ENCODE results near the gene TAB2.

DNA sequence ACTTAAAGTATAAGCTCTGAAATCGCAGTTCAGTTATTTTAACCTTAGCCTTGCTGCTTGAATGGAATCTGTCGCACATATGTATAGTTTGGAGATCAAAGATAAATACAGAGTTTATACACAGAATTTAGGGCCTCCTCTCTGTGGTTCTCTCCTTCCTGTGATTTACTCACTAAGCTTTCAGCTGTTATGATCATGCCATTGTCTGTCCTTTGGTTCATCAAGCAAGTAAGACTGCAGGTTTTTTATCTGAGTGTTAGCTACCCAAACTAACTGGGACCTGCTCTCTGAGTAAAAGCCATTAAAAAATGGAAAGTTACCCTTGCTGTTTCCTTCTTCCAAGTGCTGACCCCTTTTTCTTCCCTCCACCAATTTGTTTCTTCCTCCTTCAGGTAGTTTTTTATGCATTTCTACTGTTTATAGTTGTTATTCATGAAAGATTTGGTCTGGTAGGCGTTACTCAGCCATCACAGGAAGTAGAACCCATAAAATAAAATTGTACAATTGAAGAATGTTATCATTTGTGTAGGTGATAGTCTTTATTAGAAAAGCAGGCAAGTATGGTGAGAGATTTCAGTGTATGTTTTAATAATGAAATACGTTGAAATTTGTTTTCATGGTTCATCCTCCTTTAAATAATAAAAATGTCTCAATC, 48.9 kb downstream of the TAB2 start:
- TF ChIP-seq, protein P1, sequence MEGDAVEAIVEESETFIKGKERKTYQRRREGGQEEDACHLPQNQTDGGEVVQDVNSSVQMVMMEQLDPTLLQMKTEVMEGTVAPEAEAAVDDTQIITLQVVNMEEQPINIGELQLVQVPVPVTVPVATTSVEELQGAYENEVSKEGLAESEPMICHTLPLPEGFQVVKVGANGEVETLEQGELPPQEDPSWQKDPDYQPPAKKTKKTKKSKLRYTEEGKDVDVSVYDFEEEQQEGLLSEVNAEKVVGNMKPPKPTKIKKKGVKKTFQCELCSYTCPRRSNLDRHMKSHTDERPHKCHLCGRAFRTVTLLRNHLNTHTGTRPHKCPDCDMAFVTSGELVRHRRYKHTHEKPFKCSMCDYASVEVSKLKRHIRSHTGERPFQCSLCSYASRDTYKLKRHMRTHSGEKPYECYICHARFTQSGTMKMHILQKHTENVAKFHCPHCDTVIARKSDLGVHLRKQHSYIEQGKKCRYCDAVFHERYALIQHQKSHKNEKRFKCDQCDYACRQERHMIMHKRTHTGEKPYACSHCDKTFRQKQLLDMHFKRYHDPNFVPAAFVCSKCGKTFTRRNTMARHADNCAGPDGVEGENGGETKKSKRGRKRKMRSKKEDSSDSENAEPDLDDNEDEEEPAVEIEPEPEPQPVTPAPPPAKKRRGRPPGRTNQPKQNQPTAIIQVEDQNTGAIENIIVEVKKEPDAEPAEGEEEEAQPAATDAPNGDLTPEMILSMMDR (conservative IDR thresholded peaks at IDR 0.05; ENCODE audit: low read depth, low read length): no peak
- no peak for TF ChIP-seq EZH2 (IDR thresholded peaks at IDR 0.05; ENCODE audit: low read length, unreplicated experiment)
- no peak for TF ChIP-seq EZH2phosphoT487 (IDR thresholded peaks at IDR 0.05; ENCODE audit: borderline replicate concordance, low read length)
